LoVo (cell line): ENCODE measurements around the gene INPP5A.

ENCODE experiments used
- DNase-seq: peaks from one replicate; pipeline ENCODE4 v3.0.0-alpha.2; 2016; ENCODE audit warnings: low spot score

INPP5A gene

GRCh38 chr10:132582771-132583170 lies 45.2 kb downstream of the INPP5A start:
- DNase-seq: no peak

GRCh38 chr10:132583456-132583855 lies 45.9 kb downstream of the INPP5A start:
- no peak for DNase-seq

GRCh38 chr10:132584081-132584480 lies 46.5 kb downstream of the INPP5A start:
- no peak for DNase-seq

GRCh38 chr10:132585732-132586722 lies 48.4 kb downstream of the INPP5A start:
- DNase-seq: no peak

- no peak for DNase-seq
Measured at GRCh38 chr10:132586739-132587138, 49.2 kb downstream of the INPP5A start.

- no peak for DNase-seq
Measured at GRCh38 chr10:132587175-132587574, 49.6 kb downstream of the INPP5A start.

- no peak for DNase-seq
Measured at GRCh38 chr10:132588301-132589013, 50.9 kb downstream of the INPP5A start.

- DNase-seq: no peak
Measured at GRCh38 chr10:132589015-132589414, 51.4 kb downstream of the INPP5A start.

GRCh38 chr10:132589681-132590080 lies 52.1 kb downstream of the INPP5A start:
- no peak for DNase-seq

- DNase-seq: no peak
Measured at GRCh38 chr10:132590094-132590751, 52.6 kb downstream of the INPP5A start.

- DNase-seq: no peak
Measured at GRCh38 chr10:132590752-132591121, 53.1 kb downstream of the INPP5A start.

GRCh38 chr10:132591166-132591971 lies 53.8 kb downstream of the INPP5A start:
- DNase-seq: peak; percentile 69

GRCh38 chr10:132592790-132593383 lies 55.3 kb downstream of the INPP5A start:
- peak; percentile 40 for DNase-seq

GRCh38 chr10:132593389-132593788 lies 55.8 kb downstream of the INPP5A start:
- no peak for DNase-seq

GRCh38 chr10:132593900-132594876 lies 56.6 kb downstream of the INPP5A start:
- no peak for DNase-seq

- DNase-seq: no peak
Measured at GRCh38 chr10:132595021-132595420, 57.4 kb downstream of the INPP5A start.

- no peak for DNase-seq
Measured at GRCh38 chr10:132595854-132596253, 58.3 kb downstream of the INPP5A start.

- no peak for DNase-seq
Measured at GRCh38 chr10:132596742-132597279, 59.2 kb downstream of the INPP5A start.

GRCh38 chr10:132597654-132598053 lies 60.1 kb downstream of the INPP5A start:
- DNase-seq: no peak
